ENCODE measurements around the gene ZNF25.

DNA sequence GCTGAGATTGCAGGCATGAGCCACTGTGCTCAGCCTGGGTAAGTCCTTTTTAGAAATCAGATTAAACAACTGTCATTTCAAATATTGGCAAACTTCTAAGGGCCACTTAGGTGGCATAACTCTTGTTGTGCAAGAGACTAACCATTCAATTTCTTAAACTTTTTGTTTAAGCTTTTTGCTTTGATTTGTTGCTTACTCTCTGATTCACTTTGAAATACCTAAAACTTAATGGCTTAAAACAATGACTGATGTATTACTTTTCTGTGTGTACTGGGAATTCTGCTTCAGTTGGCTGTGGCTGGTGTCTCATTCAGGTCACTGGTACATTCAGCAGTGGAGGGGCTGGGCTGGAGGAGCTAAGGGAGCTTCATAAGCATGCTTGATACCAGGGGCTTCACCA is 28.9 kb downstream of the ZNF25 start:
- TF ChIP-seq, protein P1, sequence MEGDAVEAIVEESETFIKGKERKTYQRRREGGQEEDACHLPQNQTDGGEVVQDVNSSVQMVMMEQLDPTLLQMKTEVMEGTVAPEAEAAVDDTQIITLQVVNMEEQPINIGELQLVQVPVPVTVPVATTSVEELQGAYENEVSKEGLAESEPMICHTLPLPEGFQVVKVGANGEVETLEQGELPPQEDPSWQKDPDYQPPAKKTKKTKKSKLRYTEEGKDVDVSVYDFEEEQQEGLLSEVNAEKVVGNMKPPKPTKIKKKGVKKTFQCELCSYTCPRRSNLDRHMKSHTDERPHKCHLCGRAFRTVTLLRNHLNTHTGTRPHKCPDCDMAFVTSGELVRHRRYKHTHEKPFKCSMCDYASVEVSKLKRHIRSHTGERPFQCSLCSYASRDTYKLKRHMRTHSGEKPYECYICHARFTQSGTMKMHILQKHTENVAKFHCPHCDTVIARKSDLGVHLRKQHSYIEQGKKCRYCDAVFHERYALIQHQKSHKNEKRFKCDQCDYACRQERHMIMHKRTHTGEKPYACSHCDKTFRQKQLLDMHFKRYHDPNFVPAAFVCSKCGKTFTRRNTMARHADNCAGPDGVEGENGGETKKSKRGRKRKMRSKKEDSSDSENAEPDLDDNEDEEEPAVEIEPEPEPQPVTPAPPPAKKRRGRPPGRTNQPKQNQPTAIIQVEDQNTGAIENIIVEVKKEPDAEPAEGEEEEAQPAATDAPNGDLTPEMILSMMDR (IDR thresholded peaks at IDR 0.05; ENCODE audit: poor library complexity), result no peak
- no peak for TF ChIP-seq EZH2 (IDR thresholded peaks at IDR 0.05; ENCODE audit: borderline replicate concordance)

All from hepatocyte (in vitro differentiated cells).